ENCODE data around the gene CAMK2D. TPM values are rescaled to one million over a fixed set of nuclear protein-coding genes. Genes with fewer than 3 reads are reported as not detected.

Gene CAMK2D
- total RNA-seq, 1 donor from 2014 or later: 46.1 TPM

GRCh38 chr4:113730467-113731216, 30.9 kb downstream of the CAMK2D start:
- intact Hi-C loops (cut with DNase I): no loop called here
- Histone ChIP-seq H3K27ac (no peak overlapping the region), H3K4me3 (no peak overlapping the region), H3K4me1 (peaks cover 4% of the 10 kb centered on the region), H3K9me3 (no peaks in the 10 kb centered on the region), H3K27me3 (no peaks in the 10 kb centered on the region), H3K36me3 (no peaks in the 10 kb centered on the region)
- ATAC-seq (no peak), DNase-seq (no peak)
- TF ChIP-seq CTCF (IDR thresholded peaks at IDR 0.05): no peak

- H3K36me3 ChIP-seq: no peaks in the 10 kb centered on the region
- H3K27ac ChIP-seq: no peak overlapping the region
- TF ChIP-seq CTCF (IDR thresholded peaks at IDR 0.05): no peak
- H3K27me3 ChIP-seq: no peaks in the 10 kb centered on the region
- no peaks in the 10 kb centered on the region for H3K9me3 ChIP-seq
- ATAC-seq (no peak), DNase-seq (no peak)
- peaks cover 4% of the 10 kb centered on the region for H3K4me1 ChIP-seq
- no peak overlapping the region for H3K4me3 ChIP-seq
- intact Hi-C loops (cut with DNase I): no loop called here
Measured at GRCh38 chr4:113727802-113728201, 33.7 kb downstream of the CAMK2D start.

GRCh38 chr4:113725963-113726362, 35.6 kb downstream of the CAMK2D start:
- TF ChIP-seq CTCF (IDR thresholded peaks at IDR 0.05): no peak
- no peak overlapping the region for H3K4me3 ChIP-seq
- H3K9me3 ChIP-seq: no peaks in the 10 kb centered on the region
- ATAC-seq (no peak), DNase-seq (no peak)
- H3K27me3 ChIP-seq: no peaks in the 10 kb centered on the region
- H3K4me1 ChIP-seq: peaks cover 4% of the 10 kb centered on the region
- intact Hi-C loops (cut with DNase I): no loop called here
- H3K27ac ChIP-seq: no peak overlapping the region
- no peaks in the 10 kb centered on the region for H3K36me3 ChIP-seq

- no peak for TF ChIP-seq CTCF (IDR thresholded peaks at IDR 0.05)
- intact Hi-C loops (cut with DNase I): no loop called here
- no peak for ATAC-seq
- DNase-seq: no peak
- Histone ChIP-seq H3K36me3 (no peaks in the 10 kb centered on the region), H3K4me1 (no peaks in the 10 kb centered on the region), H3K27ac (no peak overlapping the region), H3K9me3 (no peaks in the 10 kb centered on the region), H3K4me3 (no peak overlapping the region), H3K27me3 (no peaks in the 10 kb centered on the region)
Measured at GRCh38 chr4:113718252-113718651, 43.3 kb downstream of the CAMK2D start.

GRCh38 chr4:113711883-113712662, 49.5 kb downstream of the CAMK2D start:
- H3K36me3 ChIP-seq: no peaks in the 10 kb centered on the region
- intact Hi-C loops (cut with DNase I): no loop called here
- no peaks in the 10 kb centered on the region for H3K27me3 ChIP-seq
- TF ChIP-seq CTCF (IDR thresholded peaks at IDR 0.05): no peak
- no peak for DNase-seq
- H3K4me1 ChIP-seq: peaks cover 4% of the 10 kb centered on the region
- no peak overlapping the region for H3K27ac ChIP-seq
- no peak for ATAC-seq
- no peak overlapping the region for H3K4me3 ChIP-seq
- H3K9me3 ChIP-seq: no peaks in the 10 kb centered on the region
